ENCODE data around the gene SERPINA7.
"Not testable (repeated sequence)": the region's sequence is repeated elsewhere in the genome, so short reads cannot be mapped to it uniquely, and the experiment has no call there.

SERPINA7 gene

GRCh38 chrX:106007815-106008214 lies 30.7 kb downstream of the SERPINA7 start:
- H3K4me2 ChIP-seq (ENCODE audit: low read depth, low read length), result no peak overlapping the region
- no peaks in the 10 kb centered on the region for H3K36me3 ChIP-seq (replicated peaks; ENCODE audit: insufficient read depth, low read length)
- no peaks in the 10 kb centered on the region for H3K4me1 ChIP-seq (ENCODE audit: low read length)
- no peaks in the 10 kb centered on the region for H3K27me3 ChIP-seq (replicated peaks; ENCODE audit: insufficient read depth, low read length)
- no peak overlapping the region for H2AFZ ChIP-seq (ENCODE audit: low read length)
- no peak for TF ChIP-seq EZH2 (optimal IDR thresholded peaks at IDR 0.05; ENCODE audit: low read depth, low read length)
- no peak for TF ChIP-seq CTCF (IDR thresholded peaks at IDR 0.05; ENCODE audit: low read length)
- no peak for TF ChIP-seq EZH2phosphoT487 (IDR thresholded peaks at IDR 0.05; ENCODE audit: low read length)
- H3K9me3 ChIP-seq (replicated peaks; ENCODE audit: insufficient read depth, low read length), result no peaks in the 10 kb centered on the region
- H3K9ac ChIP-seq (ENCODE audit: low read length), result no peak overlapping the region
- H3K79me2 ChIP-seq (ENCODE audit: low read length), result no peaks in the 10 kb centered on the region
- H3K9me2 ChIP-seq (replicated peaks; ENCODE audit: insufficient read depth, low read length), result no peaks in the 10 kb centered on the region
- H3K4me3 ChIP-seq (ENCODE audit: low read length), result no peak overlapping the region
- H4K20me1 ChIP-seq (ENCODE audit: insufficient read depth, low read length), result no peaks in the 10 kb centered on the region
- no peak overlapping the region for H3K27ac ChIP-seq (ENCODE audit: low read length)
- no peak for DNase-seq
- no peaks in the 10 kb centered on the region for H3F3A ChIP-seq (ENCODE audit: insufficient read depth, low read length)

- Histone ChIP-seq H3K4me1 (ENCODE audit: low read length) (no peaks in the 10 kb centered on the region), H3K27ac (ENCODE audit: low read length) (no peak overlapping the region)
Observed at GRCh38 chrX:106005684-106006083, 32.8 kb downstream of the SERPINA7 start.

GRCh38 chrX:106000609-106001008 lies 37.9 kb downstream of the SERPINA7 start:
- H3K36me3 ChIP-seq (replicated peaks; ENCODE audit: insufficient read depth, low read length); H4K20me1 ChIP-seq (ENCODE audit: insufficient read depth, low read length): not testable (repeated sequence)

More at GRCh38 chrX:106005684-106006083, 32.8 kb downstream of the SERPINA7 start:
- no peaks in the 10 kb centered on the region for H3F3A ChIP-seq (ENCODE audit: insufficient read depth, low read length)
- no peaks in the 10 kb centered on the region for H3K9me3 ChIP-seq (replicated peaks; ENCODE audit: insufficient read depth, low read length)
- no peaks in the 10 kb centered on the region for H3K27me3 ChIP-seq (replicated peaks; ENCODE audit: insufficient read depth, low read length)
- no peaks in the 10 kb centered on the region for H3K9me2 ChIP-seq (replicated peaks; ENCODE audit: insufficient read depth, low read length)
- no peak overlapping the region for H3K4me2 ChIP-seq (ENCODE audit: low read depth, low read length)
- H3K36me3 ChIP-seq (replicated peaks; ENCODE audit: insufficient read depth, low read length), result no peaks in the 10 kb centered on the region
- H2AFZ ChIP-seq (ENCODE audit: low read length), result no peak overlapping the region
- H3K4me3 ChIP-seq (ENCODE audit: low read length), result no peak overlapping the region
- no peaks in the 10 kb centered on the region for H4K20me1 ChIP-seq (ENCODE audit: insufficient read depth, low read length)
- no peak overlapping the region for H3K9ac ChIP-seq (ENCODE audit: low read length)
- DNase-seq, result no peak
- TF ChIP-seq CTCF (IDR thresholded peaks at IDR 0.05; ENCODE audit: low read length) (no peak), EZH2 (optimal IDR thresholded peaks at IDR 0.05; ENCODE audit: low read depth, low read length) (no peak), EZH2phosphoT487 (IDR thresholded peaks at IDR 0.05; ENCODE audit: low read length) (no peak)
- H3K79me2 ChIP-seq (ENCODE audit: low read length), result no peaks in the 10 kb centered on the region

GRCh38 chrX:106000203-106000602 lies 38.3 kb downstream of the SERPINA7 start:
- H3K27ac ChIP-seq (ENCODE audit: low read length), result no peak overlapping the region
- H2AFZ ChIP-seq (ENCODE audit: low read length), result no peak overlapping the region
- H3K79me2 ChIP-seq (ENCODE audit: low read length), result no peaks in the 10 kb centered on the region
- no peaks in the 10 kb centered on the region for H3K9me2 ChIP-seq (replicated peaks; ENCODE audit: insufficient read depth, low read length)
- no peaks in the 10 kb centered on the region for H3K4me1 ChIP-seq (ENCODE audit: low read length)
- DNase-seq, result no peak
- H3K36me3 ChIP-seq (replicated peaks; ENCODE audit: insufficient read depth, low read length), result no peaks in the 10 kb centered on the region
- no peaks in the 10 kb centered on the region for H3K9me3 ChIP-seq (replicated peaks; ENCODE audit: insufficient read depth, low read length)
- TF ChIP-seq EZH2phosphoT487 (IDR thresholded peaks at IDR 0.05; ENCODE audit: low read length) (no peak), CTCF (IDR thresholded peaks at IDR 0.05; ENCODE audit: low read length) (no peak), EZH2 (optimal IDR thresholded peaks at IDR 0.05; ENCODE audit: low read depth, low read length) (no peak)
- no peaks in the 10 kb centered on the region for H3F3A ChIP-seq (ENCODE audit: insufficient read depth, low read length)
- no peak overlapping the region for H3K9ac ChIP-seq (ENCODE audit: low read length)
- no peak overlapping the region for H3K4me3 ChIP-seq (ENCODE audit: low read length)
- no peaks in the 10 kb centered on the region for H3K27me3 ChIP-seq (replicated peaks; ENCODE audit: insufficient read depth, low read length)
- no peak overlapping the region for H3K4me2 ChIP-seq (ENCODE audit: low read depth, low read length)
- no peaks in the 10 kb centered on the region for H4K20me1 ChIP-seq (ENCODE audit: insufficient read depth, low read length)

More at GRCh38 chrX:106000609-106001008, 37.9 kb downstream of the SERPINA7 start:
- H3K9me3 ChIP-seq (replicated peaks; ENCODE audit: insufficient read depth, low read length); H3K27ac ChIP-seq (ENCODE audit: low read length); H3K27me3 ChIP-seq (replicated peaks; ENCODE audit: insufficient read depth, low read length); H3K4me1 ChIP-seq (ENCODE audit: low read length); H3K9ac ChIP-seq (ENCODE audit: low read length); H2AFZ ChIP-seq (ENCODE audit: low read length); H3K4me3 ChIP-seq (ENCODE audit: low read length); H3K79me2 ChIP-seq (ENCODE audit: low read length); H3K4me2 ChIP-seq (ENCODE audit: low read depth, low read length); H3F3A ChIP-seq (ENCODE audit: insufficient read depth, low read length); H3K9me2 ChIP-seq (replicated peaks; ENCODE audit: insufficient read depth, low read length); DNase-seq: not testable (repeated sequence)
